ENCODE data around the gene TRRAP. TPM values are rescaled to one million over a fixed set of nuclear protein-coding genes. Genes with fewer than 3 reads are reported as not detected.

TRRAP gene
- total RNA-seq, 1 experiment from 2014 or later: 55.8 TPM

DNA sequence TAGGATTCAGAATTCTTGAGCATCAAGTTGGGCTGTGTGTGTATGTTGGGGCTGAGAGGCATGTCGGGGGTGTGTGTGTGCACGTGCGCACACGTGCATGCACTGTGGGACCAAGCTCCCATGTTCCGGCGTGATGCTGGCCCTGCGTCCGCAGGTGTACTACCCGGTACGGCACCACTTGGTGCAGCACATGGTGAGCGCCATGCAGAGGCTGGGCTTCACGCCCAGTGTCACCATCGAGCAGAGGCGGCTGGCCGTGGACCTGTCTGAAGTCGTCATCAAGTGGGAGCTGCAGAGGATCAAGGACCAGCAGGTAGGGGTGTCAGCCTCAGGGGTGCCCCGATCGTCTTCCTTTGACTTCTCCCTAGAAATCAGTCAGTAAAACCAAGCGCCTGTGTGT lies 77.7 kb downstream of the TRRAP start:
- POLR2A ChIA-PET (ENCODE audit: unreplicated experiment): no interaction called here
- peaks cover 8% of the 10 kb centered on the region; the same call in 1 of the 2 replicates for H3K36me3 ChIP-seq (ENCODE audit: low read depth)
- intact Hi-C loops (cut with micrococcal nuclease; ENCODE audit: unreplicated experiment): no loop called here

DNA sequence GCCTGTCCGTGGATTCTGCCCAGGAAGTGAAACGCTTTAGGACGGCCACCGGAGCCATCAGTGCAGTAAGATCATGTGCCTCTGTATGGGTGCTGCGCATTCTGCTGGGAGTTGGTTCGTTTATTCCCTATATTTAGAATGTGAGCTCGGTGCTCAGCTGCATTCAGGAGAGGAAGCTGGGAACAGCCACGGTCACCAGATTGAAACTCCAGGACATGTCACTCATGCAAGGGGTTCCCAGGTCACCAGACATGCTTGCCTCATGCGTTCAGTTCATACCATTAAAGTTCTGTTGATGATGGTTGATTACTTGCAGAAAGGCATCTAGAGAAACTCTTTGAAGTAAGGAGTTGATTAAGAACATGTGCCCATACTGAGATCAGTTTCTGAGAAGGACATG lies 78.1 kb downstream of the TRRAP start:
- DNase-seq: no peak
- no TSS peak for BruUV-seq (replicated peaks)
- peaks cover 7% of the 10 kb centered on the region for H4K20me1 ChIP-seq (ENCODE audit: insufficient read depth)
- no peaks in the 10 kb centered on the region for H3K9me2 ChIP-seq (ENCODE audit: insufficient read depth)
- intact Hi-C loops (cut with micrococcal nuclease; ENCODE audit: unreplicated experiment): no loop called here
- CTCF ChIA-PET: no interaction called here
- no peak overlapping the region for H3K4me3 ChIP-seq
- H3K79me2 ChIP-seq (ENCODE audit: low read depth): no peaks in the 10 kb centered on the region
- H3K36me3 ChIP-seq (ENCODE audit: low read depth): peaks cover 13% of the 10 kb centered on the region
- H3K27me3 ChIP-seq (ENCODE audit: insufficient read depth, low read depth): no peaks in the 10 kb centered on the region
- TF ChIP-seq, protein P1, sequence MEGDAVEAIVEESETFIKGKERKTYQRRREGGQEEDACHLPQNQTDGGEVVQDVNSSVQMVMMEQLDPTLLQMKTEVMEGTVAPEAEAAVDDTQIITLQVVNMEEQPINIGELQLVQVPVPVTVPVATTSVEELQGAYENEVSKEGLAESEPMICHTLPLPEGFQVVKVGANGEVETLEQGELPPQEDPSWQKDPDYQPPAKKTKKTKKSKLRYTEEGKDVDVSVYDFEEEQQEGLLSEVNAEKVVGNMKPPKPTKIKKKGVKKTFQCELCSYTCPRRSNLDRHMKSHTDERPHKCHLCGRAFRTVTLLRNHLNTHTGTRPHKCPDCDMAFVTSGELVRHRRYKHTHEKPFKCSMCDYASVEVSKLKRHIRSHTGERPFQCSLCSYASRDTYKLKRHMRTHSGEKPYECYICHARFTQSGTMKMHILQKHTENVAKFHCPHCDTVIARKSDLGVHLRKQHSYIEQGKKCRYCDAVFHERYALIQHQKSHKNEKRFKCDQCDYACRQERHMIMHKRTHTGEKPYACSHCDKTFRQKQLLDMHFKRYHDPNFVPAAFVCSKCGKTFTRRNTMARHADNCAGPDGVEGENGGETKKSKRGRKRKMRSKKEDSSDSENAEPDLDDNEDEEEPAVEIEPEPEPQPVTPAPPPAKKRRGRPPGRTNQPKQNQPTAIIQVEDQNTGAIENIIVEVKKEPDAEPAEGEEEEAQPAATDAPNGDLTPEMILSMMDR (conservative IDR thresholded peaks at IDR 0.05): no peak
- no peak for TF ChIP-seq EZH2 (IDR thresholded peaks at IDR 0.05; ENCODE audit: low read depth)
- no peak overlapping the region for H3K4me2 ChIP-seq
- POLR2A ChIA-PET (ENCODE audit: unreplicated experiment): no interaction called here
- H3K4me1 ChIP-seq (replicated peaks; ENCODE audit: insufficient read depth): no peaks in the 10 kb centered on the region
- no peak overlapping the region for H2AFZ ChIP-seq
- H3F3A ChIP-seq (ENCODE audit: insufficient read depth, low read depth): no peaks in the 10 kb centered on the region
- H3K27ac ChIP-seq: no peak overlapping the region
- H3K9me3 ChIP-seq (ENCODE audit: insufficient read depth, low read depth): no peaks in the 10 kb centered on the region

More for the DNA sequence above, 77.7 kb downstream of the TRRAP start:
- Histone ChIP-seq H3F3A (ENCODE audit: insufficient read depth, low read depth) (no peaks in the 10 kb centered on the region), H3K27me3 (ENCODE audit: insufficient read depth, low read depth) (no peaks in the 10 kb centered on the region), H3K27ac (no peak overlapping the region), H3K4me3 (no peak overlapping the region), H3K9me3 (ENCODE audit: insufficient read depth, low read depth) (no peaks in the 10 kb centered on the region), H3K79me2 (ENCODE audit: low read depth) (no peaks in the 10 kb centered on the region), H2AFZ (no peak overlapping the region), H3K4me2 (no peak overlapping the region), H4K20me1 (ENCODE audit: insufficient read depth) (peaks cover 7% of the 10 kb centered on the region), H3K4me1 (replicated peaks; ENCODE audit: insufficient read depth) (no peaks in the 10 kb centered on the region), H3K9me2 (ENCODE audit: insufficient read depth) (no peaks in the 10 kb centered on the region)
- no TSS peak for BruUV-seq (replicated peaks)
- no peak for TF ChIP-seq EZH2 (IDR thresholded peaks at IDR 0.05; ENCODE audit: low read depth)
- TF ChIP-seq, protein P1 (conservative IDR thresholded peaks at IDR 0.05): no peak
- no peak for DNase-seq
- CTCF ChIA-PET: no interaction called here

DNA sequence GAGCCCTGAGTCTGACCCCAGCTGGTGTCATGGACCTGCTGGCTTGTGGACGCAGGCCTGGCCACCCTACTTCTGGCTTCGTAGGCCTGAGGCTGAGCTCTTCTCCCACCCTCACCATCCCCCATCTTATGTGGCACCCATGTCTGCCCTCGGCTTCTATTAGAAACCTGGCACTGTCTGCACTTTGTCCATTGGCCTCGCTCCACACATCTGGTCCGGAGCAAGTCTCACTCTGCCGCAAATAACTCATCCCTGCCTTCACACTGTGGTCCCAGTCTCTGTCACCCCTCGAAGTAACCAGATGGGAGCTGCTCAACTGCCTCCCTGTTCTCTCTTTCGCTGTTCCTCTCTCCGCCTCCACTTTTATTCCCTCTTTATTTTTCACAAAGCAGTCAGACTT lies 78.6 kb downstream of the TRRAP start:
- H3K4me2 ChIP-seq: no peak overlapping the region
- no peaks in the 10 kb centered on the region for H3F3A ChIP-seq (ENCODE audit: insufficient read depth, low read depth)
- H3K79me2 ChIP-seq (ENCODE audit: low read depth): no peaks in the 10 kb centered on the region
- TF ChIP-seq EZH2 (IDR thresholded peaks at IDR 0.05; ENCODE audit: low read depth): no peak
- TF ChIP-seq, protein P1 (conservative IDR thresholded peaks at IDR 0.05): no peak
- H3K36me3 ChIP-seq (ENCODE audit: low read depth): peaks cover 14% of the 10 kb centered on the region
- CTCF ChIA-PET: no interaction called here
- H3K27me3 ChIP-seq (ENCODE audit: insufficient read depth, low read depth): no peaks in the 10 kb centered on the region
- no peaks in the 10 kb centered on the region for H3K4me1 ChIP-seq (replicated peaks; ENCODE audit: insufficient read depth)
- no peaks in the 10 kb centered on the region for H3K9me2 ChIP-seq (ENCODE audit: insufficient read depth)
- no peak overlapping the region for H2AFZ ChIP-seq
- no peak overlapping the region for H3K4me3 ChIP-seq
- DNase-seq: no peak
- peaks cover 7% of the 10 kb centered on the region for H4K20me1 ChIP-seq (ENCODE audit: insufficient read depth)
- H3K9me3 ChIP-seq (ENCODE audit: insufficient read depth, low read depth): no peaks in the 10 kb centered on the region
- intact Hi-C loops (cut with micrococcal nuclease; ENCODE audit: unreplicated experiment): no loop called here
- BruUV-seq (replicated peaks): no TSS peak
- POLR2A ChIA-PET (ENCODE audit: unreplicated experiment): no interaction called here
- no peak overlapping the region for H3K27ac ChIP-seq
